Neuron (in vitro differentiated cells): Measurements from ENCODE around the gene GMFB.

Experiments
- H2AFZ ChIP-seq: one replicate; pipeline ENCODE4 v1.6.1; 2013; ENCODE audit warnings: low read depth, mild to moderate bottlenecking, inconsistent platforms, low read length, moderate library complexity
- H3K27me3 ChIP-seq: one replicate; pipeline ENCODE4 v1.6.1; 2013; ENCODE audit warnings: low read length; ENCODE audit not compliant: insufficient read depth
- H3K36me3 ChIP-seq: one replicate; pipeline ENCODE4 v1.6.1; 2013; ENCODE audit warnings: low read length; ENCODE audit not compliant: insufficient read depth
- H3K4me1 ChIP-seq: one replicate; pipeline ENCODE4 v1.6.1; 2013; ENCODE audit warnings: low read length; ENCODE audit not compliant: insufficient read depth
- H3K4me3 ChIP-seq: 2 replicates; pipeline ENCODE4 v1.5.1; 2013; ENCODE audit warnings: mild to moderate bottlenecking, low read length, moderate library complexity
- H3K9me3 ChIP-seq: one replicate; pipeline ENCODE4 v1.6.1; 2013; ENCODE audit warnings: low read length

GMFB gene

DNA sequence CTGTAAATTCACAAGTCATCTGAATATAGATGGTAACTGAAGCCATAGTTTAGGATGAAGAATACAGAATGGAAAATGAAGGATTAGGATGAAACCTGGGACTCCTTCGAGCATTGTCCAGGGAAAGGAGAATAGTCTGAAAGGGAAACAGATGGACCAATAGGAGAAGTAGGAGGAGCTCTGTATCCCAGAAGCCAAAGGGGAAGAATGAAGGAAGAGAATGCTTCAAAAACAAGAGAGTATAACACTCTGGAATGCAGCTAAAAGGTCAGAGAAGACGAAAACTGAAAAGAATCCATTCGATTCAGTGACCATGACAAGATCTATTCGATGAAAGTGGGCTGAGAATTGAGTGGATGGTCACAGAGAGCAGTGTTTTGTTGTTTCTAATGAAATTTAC lies 1.0 kb downstream of the GMFB start:
- Histone ChIP-seq H3K27me3 (no peaks in the 10 kb centered on the region), H2AFZ (no peak overlapping the region), H3K4me1 (peaks cover 10% of the 10 kb centered on the region), H3K36me3 (peaks cover 16% of the 10 kb centered on the region), H3K4me3 (peak overlapping the region; percentile 95), H3K9me3 (no peaks in the 10 kb centered on the region)

DNA sequence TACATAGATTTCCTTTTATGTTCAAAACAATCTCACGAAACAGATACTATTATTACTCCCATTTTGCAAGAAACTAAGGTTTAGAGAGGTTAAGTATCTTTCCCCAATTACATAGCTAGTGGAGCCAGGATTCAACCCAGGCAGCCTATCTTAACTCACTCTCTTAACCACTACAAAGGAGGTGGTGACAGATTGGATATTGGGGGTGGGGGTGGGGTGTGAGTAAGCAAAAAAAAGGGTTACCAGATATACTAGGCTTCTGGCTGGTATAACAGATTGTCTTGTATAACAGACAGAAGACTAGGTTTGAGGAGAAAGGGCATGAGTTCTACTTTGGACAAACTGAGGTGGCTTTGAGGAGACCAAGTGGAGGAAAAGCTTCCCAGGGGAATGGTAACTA lies 2.1 kb downstream of the GMFB start:
- Histone ChIP-seq H2AFZ (no peak overlapping the region), H3K27me3 (no peaks in the 10 kb centered on the region), H3K9me3 (no peaks in the 10 kb centered on the region), H3K4me1 (peaks cover 10% of the 10 kb centered on the region), H3K36me3 (peaks cover 26% of the 10 kb centered on the region), H3K4me3 (no peak overlapping the region)

DNA sequence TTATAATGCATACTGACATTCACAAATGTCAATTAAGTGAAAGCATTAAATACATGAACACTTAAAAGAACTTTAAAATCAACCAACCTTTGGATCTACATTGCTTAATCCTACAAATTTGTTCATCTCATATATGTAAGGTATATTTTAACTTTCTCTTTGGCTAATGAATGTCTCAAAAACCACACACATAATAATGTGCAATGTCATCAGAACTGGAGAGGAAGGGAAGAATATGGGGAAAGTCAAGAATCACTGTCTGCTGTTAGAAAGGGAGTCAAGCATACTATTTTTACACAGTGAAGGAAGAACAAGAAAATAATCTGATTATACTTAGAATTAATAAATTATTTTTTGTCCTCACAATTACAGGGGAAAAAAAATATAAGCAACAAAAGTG lies 4.9 kb downstream of the GMFB start:
- H3K36me3 ChIP-seq = peaks cover 48% of the 10 kb centered on the region
- H3K9me3 ChIP-seq = no peaks in the 10 kb centered on the region
- H2AFZ ChIP-seq = no peak overlapping the region
- no peak overlapping the region for H3K4me3 ChIP-seq
- no peaks in the 10 kb centered on the region for H3K27me3 ChIP-seq
- H3K4me1 ChIP-seq = peaks cover 7% of the 10 kb centered on the region

DNA sequence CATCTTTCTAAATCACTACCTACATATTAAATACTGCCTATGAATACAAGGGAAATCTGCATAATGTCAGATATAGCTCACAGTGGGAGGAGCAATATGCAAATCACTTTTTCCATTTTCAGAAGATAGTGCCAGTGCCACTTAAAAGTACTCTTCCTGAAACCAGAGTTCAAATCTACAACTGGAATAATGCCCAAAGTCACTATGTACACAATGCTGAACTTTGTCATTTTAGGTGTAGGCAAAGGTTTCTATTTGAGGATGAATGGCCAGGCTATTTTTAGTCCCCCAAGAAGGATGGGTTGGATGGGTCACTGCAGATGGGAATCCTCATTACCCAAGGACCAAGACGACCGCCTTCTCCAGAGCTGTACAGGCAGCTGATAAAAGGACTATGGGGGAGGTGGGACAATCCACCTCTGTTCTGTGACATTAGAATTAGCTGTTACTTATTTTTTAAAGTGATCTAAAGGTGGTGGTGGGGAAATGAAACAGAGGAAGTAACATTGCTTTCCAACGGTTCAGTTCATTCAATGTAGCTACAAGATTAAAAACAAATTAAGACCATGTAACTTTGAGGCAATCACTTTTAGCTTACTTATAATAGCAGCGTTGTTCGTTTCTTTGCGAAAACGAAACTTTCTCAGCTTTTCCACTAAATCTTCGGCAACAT lies 5.6 kb downstream of the GMFB start:
- Histone ChIP-seq H2AFZ (no peak overlapping the region), H3K4me3 (no peak overlapping the region), H3K27me3 (no peaks in the 10 kb centered on the region), H3K4me1 (peaks cover 7% of the 10 kb centered on the region), H3K9me3 (no peaks in the 10 kb centered on the region), H3K36me3 (peaks cover 54% of the 10 kb centered on the region)

DNA sequence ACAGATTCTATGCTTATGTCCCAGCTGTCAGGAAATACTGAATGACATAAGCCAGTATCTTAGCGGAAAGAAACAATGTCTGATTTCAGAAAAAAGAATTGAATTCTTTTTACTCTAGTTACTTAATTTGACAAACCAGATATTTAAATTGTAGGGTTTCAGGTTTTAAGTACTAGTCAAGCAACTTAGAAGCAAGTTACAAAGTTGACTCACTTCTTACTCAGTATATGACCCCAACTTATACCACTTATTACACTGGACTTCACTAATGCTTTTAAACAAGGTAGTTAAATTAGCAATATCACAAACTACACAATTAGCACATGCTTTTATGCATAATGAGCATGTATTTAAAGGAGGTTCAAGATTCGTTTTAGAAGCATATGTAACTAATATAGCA lies 7.1 kb downstream of the GMFB start:
- Histone ChIP-seq H3K27me3 (no peaks in the 10 kb centered on the region), H2AFZ (no peak overlapping the region), H3K4me1 (peaks cover under 1% of the 10 kb centered on the region), H3K36me3 (peaks cover 56% of the 10 kb centered on the region), H3K9me3 (no peaks in the 10 kb centered on the region), H3K4me3 (no peak overlapping the region)

DNA sequence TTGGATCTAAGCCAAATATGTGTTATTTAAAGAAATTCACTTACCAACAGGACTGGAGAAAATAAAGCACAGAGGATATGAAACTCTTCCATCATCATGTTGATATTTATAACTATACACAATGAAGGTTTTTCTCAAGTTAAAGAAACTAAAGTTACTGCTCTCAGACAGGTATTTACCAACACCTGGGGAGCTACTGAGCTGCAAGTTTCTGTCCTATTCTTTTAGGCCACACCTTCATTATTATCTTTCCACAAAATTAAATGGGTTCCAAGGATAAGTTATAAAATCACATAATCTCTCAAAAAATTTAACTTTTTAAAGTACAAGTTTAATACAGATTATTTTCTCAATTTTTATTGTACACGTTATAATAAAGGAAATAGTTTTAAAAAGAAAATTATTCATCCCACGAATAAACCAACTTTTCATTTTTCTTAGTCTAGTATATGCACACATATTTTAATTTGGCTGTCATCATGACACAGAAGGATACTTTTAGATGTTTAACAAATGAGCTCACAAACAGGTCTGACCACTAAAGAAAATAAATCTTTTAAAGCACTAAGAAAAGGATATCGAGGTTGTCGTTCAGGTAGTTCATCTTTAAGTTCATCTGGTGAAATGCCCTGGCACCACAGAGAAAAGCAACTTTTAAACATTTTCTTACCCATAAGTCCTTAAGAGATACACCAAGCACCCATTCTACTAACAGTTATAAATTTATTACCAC lies 7.8 kb downstream of the GMFB start:
- Histone ChIP-seq H3K9me3 (no peaks in the 10 kb centered on the region), H2AFZ (no peak overlapping the region), H3K4me1 (no peaks in the 10 kb centered on the region), H3K27me3 (no peaks in the 10 kb centered on the region), H3K36me3 (peaks cover 60% of the 10 kb centered on the region), H3K4me3 (no peak overlapping the region)

DNA sequence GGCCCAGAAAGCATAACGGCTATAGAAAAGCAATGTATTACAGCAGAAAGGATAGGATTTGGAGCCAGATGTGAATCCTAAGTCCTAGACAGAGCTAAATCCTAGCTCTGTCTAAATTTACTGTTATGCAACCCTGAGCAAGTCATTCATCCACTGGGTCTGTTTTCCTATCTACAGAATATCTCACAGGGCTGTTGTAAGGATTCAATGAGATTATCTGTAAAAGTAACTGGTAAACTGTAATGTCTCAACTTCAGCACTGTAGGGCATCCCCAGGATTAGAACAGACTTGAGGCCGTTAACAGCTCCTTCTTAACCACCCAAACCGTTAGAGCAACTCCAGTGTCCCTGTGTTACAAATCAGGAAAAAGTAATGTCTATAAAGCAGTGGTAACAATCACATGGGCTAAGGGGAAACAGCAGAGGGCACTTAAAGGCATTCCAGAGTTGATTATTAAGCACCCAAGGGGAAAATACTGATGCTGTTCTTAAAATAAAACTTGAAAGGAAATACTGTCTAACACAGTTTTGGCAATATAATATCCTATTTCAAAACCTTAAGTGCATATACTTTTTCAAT lies 10.1 kb downstream of the GMFB start:
- peaks cover 68% of the 10 kb centered on the region for H3K36me3 ChIP-seq
- H3K27me3 ChIP-seq = no peaks in the 10 kb centered on the region
- no peaks in the 10 kb centered on the region for H3K9me3 ChIP-seq
- no peak overlapping the region for H3K4me3 ChIP-seq
- H2AFZ ChIP-seq = no peak overlapping the region
- no peaks in the 10 kb centered on the region for H3K4me1 ChIP-seq

DNA sequence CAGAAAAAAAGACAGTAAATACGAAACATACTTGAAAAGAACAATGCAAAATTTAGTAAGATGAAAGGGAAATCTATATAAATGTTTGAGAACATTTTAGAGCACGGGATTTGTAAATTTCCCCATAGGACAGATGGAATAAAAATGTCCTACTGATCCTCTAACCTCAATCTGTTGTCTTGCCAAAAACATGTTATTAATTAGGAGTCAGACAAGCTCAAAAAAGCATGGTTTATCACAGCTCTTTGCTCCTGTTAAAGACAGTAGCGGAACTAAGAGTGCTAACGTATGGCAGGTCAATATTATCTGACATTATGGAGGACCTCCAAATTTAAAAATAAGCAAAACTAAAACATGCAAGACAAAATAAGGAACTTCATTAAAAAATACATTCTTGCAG lies 12.9 kb downstream of the GMFB start:
- Histone ChIP-seq H3K36me3 (peaks cover 43% of the 10 kb centered on the region), H2AFZ (no peak overlapping the region), H3K27me3 (no peaks in the 10 kb centered on the region), H3K4me3 (no peak overlapping the region), H3K4me1 (no peaks in the 10 kb centered on the region), H3K9me3 (no peaks in the 10 kb centered on the region)

DNA sequence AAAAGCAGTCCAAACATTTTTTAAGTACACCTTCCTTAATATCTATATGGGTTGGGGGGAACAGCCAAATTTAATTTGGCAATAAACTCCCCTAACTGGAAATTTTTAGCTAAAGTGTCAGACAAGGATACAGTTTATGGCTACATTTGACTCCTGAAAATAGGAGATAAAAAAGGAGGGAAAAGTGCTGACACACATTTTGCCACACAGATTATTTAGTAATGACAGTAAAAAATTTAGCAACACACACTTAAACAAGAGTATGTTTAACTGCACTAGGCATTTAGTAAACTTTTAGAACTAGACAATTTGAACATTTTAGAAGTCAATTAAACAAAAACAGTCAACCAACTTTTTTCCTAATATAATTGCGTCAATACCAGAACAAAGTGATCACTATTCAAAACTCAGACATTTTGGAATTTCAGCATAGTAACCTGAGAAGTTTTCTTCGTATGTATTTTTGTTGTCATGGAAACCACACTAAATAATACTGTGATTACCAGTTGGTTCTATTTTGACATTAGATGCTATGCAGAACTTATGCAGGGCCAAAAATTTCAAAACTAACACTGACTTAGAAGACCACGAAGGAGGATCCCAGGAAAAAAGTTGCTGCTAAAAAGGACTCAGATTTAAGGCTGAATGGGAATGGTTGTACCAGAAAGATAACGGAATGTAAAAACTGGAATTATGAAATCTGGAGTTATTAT lies 13.4 kb downstream of the GMFB start:
- H3K27me3 ChIP-seq = no peaks in the 10 kb centered on the region
- H3K9me3 ChIP-seq = no peaks in the 10 kb centered on the region
- no peak overlapping the region for H3K4me3 ChIP-seq
- no peak overlapping the region for H2AFZ ChIP-seq
- H3K4me1 ChIP-seq = no peaks in the 10 kb centered on the region
- peaks cover 38% of the 10 kb centered on the region for H3K36me3 ChIP-seq

DNA sequence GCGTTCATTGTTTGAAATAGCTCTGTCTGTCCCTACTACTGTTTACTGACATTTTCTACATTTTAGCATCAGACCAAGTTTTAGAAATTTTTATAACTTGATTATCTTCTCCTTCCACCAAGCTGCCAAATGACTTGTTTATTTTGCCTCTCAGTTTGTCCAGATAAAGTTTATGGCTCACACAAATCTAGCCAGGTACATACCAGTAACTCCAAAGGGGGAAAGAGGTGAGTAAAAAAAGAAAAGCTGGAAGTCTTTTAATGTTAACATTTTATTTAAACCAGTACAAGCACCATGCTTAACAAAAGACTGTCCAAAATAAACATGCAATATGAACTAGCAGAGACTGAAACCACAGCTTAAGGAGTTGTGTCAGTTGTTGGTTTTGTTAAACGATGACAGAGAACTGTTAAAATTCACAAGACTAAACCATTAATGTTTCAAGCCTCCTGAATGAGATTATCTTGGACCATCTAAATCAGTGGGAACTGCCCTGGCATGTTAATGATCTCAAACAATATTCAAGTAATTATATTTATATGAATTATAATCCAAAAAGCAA lies 14.5 kb downstream of the GMFB start:
- H3K36me3 ChIP-seq = peaks cover 28% of the 10 kb centered on the region
- H3K4me1 ChIP-seq = no peaks in the 10 kb centered on the region
- H3K9me3 ChIP-seq = no peaks in the 10 kb centered on the region
- no peak overlapping the region for H2AFZ ChIP-seq
- H3K27me3 ChIP-seq = no peaks in the 10 kb centered on the region
- no peak overlapping the region for H3K4me3 ChIP-seq

DNA sequence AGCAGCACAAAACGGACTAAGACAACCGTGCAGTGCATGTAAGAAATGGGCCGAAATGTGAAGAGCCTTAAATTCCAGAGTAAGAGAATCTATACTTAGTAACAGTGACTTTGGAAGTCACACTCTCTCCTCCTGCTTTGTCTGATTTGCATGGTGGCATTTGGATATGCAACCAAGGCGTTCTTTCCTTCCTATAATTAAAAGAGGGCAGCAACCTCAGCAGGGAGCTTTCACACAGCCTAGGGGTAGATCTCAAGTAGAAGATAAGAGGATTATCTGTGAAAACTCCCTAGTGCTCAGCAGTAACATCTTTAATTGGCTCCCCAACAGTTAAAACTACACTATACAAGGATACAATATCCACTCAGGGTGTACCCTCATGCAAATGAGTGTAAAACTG lies 16.5 kb downstream of the GMFB start:
- Histone ChIP-seq H3K4me3 (no peak overlapping the region), H3K36me3 (peaks cover 17% of the 10 kb centered on the region), H2AFZ (no peak overlapping the region), H3K4me1 (no peaks in the 10 kb centered on the region), H3K27me3 (no peaks in the 10 kb centered on the region), H3K9me3 (no peaks in the 10 kb centered on the region)

DNA sequence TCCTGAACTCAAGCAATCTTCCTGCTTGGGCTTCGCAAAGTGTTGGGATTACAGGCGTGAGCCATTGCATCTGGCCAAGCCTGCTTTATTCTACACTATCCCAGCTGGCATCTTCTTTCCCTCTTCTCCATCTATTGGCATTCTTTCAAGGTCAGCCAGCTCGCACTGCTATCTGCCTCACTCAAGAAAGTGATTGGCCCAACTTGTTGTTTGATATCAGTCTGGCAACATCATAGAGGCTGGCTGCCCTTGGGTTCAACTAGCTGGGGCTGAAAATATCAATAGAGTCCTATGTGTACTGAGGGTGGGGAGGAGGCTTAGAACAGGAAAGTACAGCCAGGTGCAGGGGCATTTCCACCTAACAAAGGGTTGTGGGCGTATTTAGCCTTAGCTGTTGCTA lies 17.1 kb downstream of the GMFB start:
- no peaks in the 10 kb centered on the region for H3K4me1 ChIP-seq
- H3K36me3 ChIP-seq = peaks cover 17% of the 10 kb centered on the region
- no peak overlapping the region for H3K4me3 ChIP-seq
- H3K27me3 ChIP-seq = no peaks in the 10 kb centered on the region
- H3K9me3 ChIP-seq = peaks cover 3% of the 10 kb centered on the region
- H2AFZ ChIP-seq = no peak overlapping the region

DNA sequence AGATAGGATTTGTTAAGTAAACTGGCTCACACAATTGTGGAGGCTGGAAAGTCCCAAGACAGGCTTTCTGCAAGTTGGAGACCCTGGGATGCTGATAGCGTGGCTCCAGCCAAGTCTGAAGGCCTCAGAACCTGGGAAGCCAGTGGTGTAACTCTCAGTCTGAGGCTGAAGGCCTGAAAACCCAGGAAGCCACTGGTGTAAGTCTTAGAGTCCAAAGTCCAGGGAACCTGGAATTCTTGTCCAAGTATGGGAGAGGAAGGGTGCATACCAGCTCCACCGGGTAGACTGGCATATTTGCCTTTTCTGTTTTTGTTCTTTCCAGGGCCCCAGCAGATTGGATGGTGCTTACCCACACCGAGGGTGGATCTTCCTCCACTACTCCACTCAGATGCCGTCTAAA lies 18.1 kb downstream of the GMFB start:
- H3K27me3 ChIP-seq = no peaks in the 10 kb centered on the region
- H3K4me1 ChIP-seq = no peaks in the 10 kb centered on the region
- H3K4me3 ChIP-seq = no peak overlapping the region
- H2AFZ ChIP-seq = no peak overlapping the region
- peaks cover 3% of the 10 kb centered on the region for H3K9me3 ChIP-seq
- peaks cover 8% of the 10 kb centered on the region for H3K36me3 ChIP-seq
